NCI-H526 treated with DMSO at 0.1 percent for 48 hours (cell line): Measurements from ENCODE around the gene DCAF5.
"Not testable (repeated sequence)": the region's sequence is repeated elsewhere in the genome, so short reads cannot be mapped to it uniquely, and the experiment has no call there.

ENCODE experiments used
- DNase-seq: peaks from one replicate; lab custom pipeline; 2025; lab: John Stamatoyannopoulos, UW

The DCAF5 gene

DNA sequence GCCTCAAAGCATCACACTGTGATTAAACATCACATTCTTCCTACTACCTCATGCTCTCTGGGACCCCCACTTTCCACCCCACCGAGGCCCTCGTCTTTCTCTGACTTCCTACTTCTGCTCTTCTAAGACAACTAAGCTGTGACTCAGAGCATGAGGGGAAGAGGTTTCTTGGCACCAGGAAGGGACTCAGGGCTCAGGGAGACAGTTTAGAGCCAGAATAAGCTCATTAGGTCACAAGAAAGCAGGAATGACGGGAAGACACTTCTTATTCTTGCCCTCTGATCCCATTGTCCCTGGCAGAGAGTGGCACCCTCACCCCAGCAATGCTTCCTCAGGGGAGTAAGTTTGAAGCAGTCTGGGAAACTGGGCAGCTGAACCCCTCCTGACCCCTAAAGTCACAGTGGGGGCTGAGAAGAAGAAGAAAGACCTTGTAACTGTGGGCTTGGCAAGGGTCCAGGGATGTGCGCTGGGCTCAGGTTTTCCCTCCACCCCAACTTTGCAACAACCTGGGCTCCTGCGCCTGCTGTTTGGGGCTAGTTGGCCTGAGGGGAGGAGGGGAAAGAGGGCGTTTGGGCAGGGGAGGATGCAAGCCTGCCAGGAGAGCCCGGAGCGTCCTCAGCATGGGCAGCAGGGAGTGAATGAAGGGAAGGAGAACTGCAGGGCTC is 109.2 kb downstream of the DCAF5 start:
- no peak for DNase-seq

DNA sequence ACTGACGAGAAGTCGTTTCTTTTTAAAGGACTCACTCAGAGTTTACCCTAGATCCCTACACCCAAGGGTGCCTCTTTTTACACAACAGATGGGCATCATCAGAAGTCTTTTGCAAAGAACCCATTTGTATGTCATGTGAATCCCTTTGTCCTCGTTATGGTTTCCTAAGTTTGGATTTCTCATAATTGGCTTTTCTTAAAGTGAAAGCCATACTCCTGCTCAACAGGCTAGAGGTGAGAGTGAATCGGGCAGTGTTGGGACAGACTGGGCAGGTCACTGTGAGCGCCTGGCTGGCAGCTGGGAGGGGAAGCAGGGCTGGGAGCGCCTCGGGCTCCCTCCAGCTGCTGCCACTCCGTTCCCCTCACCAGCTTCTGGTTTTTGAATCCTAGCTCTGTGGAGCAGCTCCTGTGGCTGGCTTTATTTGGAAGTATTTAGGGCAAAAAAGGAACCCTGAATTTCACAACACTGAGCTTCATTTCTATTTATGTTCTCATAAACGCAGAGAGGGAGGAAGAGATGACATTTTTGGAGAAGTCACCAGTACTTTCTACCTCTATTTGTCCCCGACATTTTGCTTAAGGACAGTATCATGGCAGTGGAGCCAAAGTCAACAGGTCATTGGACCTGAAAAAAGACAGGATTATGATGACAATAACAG is 110.0 kb downstream of the DCAF5 start:
- DNase-seq: no peak

DNA sequence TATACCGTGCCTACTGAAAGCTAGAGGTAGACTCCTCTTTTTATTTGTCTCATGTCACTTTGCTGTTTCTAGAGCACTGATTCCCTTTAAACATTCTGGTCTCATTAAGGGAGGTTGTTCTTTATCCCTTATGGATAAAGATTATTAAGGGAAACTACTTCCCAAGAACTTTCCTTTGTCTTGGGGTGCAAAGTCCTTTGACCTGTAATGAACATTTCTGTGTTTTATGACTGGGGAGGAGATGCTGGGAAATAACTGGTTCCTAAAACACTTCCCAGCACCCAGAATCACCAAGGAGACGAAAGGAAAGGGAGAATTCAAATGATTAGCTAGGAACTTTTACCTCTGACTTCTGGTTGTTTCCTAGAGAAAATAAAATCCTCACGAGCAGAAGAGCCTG is 110.6 kb downstream of the DCAF5 start:
- no peak for DNase-seq

DNA sequence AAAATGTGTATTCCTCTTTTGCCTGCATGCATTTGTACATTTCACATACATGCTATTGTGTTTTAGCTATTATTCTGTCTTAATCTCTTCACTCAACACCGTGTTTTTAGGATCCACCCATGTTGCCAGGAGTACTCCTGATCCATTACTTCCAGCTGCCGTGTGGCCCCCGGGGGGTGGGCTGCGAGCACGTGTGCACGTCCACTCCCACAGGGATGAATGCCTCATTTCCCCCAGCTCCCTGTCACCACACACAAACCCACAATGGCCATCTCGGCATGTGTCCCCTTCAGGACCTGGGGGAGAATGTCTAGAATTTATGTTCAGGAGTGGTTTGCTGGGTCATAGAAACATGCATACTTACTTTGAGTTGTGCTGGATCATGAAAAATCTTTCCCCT is 111.1 kb downstream of the DCAF5 start:
- DNase-seq: no peak

DNA sequence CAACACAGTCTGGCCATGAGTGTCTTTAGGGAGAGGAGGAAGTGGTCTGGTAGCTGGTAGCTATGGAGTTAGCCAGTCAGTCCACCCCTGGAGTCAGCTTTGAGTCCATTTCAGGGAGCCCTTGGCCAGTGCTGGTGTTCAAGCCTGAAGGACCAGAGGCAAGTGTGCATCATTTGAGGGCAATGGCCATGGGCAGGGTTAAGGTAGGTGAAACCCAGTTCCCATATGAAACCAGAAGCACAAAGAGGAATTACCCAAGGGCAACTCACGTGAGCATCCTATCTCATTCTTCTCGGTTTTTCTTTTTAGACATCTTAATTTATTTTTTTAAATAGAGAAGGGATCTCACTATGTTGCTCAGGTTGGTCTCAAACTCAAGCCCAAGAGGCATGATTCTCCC is 112.6 kb downstream of the DCAF5 start:
- DNase-seq: no peak

DNA sequence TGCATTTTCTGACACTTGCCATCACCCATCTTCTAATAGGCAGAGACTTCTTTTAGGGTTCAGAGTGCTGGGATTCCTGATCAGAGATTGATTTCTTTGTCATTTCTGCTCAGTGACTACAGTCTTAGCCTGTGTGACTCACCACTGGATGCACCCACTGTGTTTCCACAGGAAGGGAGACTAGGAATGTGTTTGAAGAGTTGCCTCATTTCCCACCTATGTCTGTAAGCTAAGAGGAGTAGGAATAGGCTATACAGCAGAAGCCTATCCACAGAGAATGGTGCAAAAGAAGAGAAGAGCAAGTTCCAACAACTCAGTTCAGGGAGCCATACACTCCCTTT is 113.7 kb downstream of the DCAF5 start:
- DNase-seq: no peak

DNA sequence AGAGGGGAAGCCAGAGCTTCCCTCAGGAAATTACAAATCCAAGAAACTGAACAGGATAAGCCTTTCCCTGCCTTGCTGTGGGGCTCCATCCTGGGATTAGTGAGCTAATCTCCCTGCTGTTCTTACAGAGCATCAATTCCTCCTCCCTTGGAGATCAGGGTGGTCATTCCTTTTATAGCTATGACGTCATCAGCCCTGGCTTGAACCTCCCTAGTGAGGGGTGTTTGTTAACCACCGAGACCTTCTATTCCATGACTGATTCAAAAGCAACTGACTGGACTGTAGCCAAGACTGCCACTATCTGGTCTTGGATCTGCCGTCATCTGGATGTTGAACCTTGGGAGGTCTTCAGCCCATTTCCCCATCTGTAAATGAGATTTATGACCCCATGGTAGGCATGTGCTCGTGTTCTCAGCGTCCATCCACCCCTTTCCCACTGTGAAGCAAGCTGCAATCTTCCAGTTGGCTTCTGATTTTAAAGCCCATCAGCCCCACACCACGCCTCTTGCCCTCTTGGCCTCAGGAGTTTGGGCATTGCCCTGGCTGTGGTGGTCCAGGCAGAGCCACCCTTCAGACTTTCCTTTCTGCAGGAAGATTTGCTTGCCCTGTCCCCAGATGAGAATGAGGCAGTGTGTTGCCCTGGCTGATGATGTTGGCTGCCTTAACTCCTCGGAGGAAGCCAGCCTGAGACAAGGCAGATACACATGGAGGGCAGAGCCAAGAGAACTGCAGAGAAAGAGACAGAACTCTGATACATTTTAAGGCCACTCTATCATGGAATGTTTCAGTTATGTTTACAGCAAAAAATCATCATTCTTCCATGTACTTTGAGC is 114.2 kb downstream of the DCAF5 start:
- no peak for DNase-seq

DNA sequence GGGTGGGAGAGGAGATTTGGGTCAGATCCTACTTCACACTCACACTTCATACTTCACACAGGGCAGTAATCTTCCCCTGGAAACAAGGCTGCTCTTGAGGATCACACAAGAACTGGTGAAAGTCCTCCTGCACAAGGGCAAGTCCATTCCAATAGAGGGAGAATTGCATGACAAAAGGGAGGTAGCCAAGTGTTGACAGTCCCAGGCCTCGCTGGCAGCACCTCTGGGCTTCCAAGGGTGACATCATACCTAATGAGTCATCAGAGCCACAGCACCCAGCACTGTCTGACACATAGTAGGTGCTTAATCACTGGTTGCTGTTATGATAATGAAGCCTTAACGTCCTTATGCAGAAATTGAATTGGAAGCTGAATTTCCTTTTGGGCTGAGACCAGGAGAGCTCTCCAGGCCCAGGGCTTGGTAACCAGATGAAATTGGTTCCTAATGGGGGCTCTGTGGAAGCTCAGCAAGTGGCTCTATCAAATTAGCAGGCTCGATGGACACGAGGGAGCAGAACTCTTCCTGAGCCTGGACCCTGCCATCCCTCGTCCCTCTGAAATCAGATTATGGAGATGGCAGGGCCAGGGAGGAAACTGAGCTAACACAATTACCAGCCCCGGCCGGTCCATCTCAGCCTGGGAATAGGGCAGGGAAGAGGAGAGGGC is 115.0 kb downstream of the DCAF5 start:
- no peak for DNase-seq

DNA sequence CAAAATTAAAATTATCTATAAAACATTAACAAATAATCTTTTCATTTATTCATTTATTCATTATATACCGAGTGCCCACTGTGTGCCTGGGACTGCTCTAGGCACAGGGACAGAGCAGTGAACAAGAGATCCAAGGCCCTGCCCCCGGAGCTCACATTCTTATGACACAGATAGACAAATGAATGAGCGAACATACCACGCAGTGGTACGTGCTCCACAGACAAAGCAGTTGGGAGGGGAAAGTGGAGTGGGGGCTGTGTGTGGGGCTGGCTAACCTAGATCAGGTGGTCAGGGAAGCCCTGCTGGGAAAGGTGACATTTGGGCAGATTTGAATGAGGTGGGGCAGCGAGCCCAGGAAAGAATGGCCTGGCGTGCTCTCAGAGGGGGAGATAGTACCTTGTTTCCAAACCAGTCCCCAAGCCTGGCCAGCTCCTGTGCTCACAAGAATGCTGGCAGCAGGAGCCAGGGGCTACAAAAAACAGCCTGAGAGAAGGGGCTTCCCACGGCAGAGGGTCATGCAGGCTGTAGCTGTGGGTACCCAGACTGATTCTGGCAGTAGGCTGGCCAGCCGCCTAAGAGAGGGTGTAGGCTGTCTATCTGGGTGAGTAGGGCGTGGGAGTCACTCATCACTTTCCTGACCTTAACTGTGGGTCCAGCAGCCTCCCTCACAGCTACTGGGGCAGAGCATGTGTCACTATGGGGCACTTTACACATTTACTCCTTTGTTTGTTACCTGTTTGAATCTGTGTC is 116.0 kb downstream of the DCAF5 start:
- no peak for DNase-seq

DNA sequence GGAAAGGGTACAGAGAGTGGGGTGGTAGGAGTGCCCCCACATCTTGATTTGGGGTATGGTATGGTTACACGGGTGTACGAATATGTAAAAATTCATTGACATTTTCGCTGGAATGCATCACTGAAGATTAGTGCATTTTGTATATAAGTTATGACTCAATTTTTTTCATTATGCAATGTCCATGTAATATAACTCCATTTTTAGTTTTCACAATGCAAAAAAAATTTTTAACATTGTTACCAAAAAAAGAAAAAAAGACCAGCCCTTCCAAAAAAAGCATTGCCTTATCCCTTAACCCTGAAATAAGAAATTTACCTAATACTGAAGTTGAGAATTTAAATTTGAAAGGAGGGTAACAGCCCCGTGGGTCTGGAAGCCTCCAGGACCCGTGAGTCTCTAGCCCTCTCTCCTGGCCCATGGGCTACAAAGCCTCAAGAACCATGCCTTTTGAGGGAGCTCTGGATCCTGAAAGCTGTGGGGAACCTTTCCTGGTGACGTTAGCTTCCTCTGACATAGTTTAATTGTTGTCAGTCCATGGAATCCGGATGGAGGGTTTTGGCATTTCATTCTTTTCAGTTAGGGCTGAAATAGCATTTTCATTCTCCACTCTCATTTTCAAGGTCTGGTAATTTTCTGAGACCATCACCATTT is 118.2 kb downstream of the DCAF5 start:
- no peak for DNase-seq

DNA sequence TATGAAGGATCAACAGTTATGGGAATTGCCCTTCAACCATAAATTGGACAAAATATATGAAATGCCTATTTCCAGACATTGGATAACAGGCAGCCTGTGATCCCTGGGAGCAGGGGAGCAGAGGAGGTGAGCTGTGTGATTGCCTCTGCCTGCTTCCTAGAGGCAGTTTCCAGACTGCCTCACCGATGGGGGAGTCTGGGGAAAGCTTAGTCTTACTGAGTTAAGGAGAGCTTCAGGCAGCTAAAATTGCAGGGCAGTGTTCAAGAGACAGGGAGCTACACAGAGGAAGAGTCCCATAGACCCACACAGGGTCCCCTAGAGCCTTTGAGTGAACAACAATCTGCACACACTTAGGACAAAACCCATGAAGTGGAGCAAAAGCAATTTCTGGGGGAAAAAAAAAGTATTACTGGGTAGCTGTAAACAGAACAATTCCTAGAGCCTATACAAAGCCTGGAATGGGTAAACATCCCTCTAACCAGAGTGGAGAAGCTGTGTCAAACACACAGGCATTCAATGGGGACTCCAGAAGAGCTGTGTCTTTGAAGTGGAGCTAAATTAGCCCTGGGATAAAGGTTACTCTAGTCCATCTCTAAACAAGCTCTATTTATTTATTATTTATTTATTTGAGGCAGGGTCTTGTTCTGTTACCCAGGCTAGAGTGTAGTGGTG is 125.5 kb downstream of the DCAF5 start:
- no peak for DNase-seq

DNA sequence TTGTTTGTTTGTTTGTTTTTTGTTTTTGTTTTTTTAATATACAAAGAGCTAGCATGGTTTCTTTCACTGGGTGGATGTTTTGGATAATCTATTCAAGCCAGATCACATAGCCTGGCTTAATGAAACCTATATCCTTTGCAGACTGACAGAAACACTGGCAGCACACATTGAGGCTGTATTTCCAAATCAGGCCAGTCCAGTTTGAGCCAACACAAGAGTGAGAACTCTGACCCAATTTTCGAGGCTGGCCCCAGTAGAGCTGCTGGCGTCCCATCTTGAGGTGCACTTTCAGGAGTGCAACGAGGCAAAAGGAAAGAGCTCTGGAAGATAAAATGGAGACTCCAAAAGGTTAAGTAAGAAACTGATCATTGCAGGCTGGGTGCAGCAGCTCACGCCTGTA is 129.9 kb downstream of the DCAF5 start:
- DNase-seq: no peak

DNA sequence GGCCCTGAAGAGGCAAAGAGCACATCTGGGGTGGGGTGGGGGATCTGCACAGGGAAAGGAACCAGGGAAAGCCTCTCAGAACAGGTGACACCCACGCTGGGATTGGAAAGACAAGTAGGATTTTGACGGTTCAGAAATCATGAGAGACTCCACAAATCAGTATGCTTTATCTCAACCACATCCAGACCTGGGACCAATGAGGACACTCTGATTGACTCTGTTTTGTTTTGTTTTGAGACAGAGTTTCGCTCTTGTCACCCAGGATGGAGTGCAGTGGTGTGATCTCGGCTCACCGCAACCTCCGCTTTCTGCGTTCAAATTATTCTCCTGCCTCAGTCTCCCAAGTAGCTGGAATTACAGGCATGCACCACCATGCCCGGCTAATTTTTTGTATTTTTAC is 130.8 kb downstream of the DCAF5 start:
- not testable (repeated sequence) for DNase-seq

DNA sequence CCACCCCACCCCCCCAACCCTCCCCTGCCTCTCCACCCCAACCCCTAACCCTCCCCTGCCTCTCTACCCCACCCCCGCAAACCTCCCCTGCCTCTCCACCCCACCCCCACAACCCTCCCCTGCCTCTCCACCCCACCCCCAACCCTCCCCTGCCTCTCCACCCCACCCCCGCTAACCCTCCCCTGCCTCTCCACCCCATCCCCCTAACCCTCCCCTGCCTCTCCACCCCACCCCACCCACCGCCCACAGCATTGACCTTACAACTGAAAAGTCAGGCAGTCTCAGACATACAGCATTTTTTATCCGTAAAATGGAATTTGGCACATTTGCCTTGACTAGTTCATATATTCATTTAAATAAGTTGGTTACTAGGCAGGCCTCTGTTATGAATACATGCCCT is 135.2 kb downstream of the DCAF5 start:
- DNase-seq: no peak

DNA sequence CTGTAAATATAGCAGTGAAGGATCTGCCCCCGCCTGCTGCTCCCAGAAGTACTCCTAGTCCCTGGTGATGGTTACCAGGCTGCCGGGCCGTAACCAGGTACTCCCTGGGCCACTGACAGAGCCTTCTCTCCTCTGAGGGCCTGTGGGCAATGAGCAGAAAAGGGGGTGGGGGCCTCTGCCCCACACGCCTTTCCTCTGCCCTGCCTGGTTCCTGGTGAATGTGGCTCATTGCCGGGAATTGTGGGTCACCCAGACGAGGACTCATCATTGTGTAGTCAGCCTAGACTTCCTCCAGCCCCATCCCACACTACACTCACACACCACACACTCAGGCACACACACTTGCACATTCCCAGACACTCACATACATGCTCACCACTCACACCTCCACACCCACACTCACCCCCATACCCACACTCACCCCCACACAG is 138.1 kb downstream of the DCAF5 start:
- no peak for DNase-seq

DNA sequence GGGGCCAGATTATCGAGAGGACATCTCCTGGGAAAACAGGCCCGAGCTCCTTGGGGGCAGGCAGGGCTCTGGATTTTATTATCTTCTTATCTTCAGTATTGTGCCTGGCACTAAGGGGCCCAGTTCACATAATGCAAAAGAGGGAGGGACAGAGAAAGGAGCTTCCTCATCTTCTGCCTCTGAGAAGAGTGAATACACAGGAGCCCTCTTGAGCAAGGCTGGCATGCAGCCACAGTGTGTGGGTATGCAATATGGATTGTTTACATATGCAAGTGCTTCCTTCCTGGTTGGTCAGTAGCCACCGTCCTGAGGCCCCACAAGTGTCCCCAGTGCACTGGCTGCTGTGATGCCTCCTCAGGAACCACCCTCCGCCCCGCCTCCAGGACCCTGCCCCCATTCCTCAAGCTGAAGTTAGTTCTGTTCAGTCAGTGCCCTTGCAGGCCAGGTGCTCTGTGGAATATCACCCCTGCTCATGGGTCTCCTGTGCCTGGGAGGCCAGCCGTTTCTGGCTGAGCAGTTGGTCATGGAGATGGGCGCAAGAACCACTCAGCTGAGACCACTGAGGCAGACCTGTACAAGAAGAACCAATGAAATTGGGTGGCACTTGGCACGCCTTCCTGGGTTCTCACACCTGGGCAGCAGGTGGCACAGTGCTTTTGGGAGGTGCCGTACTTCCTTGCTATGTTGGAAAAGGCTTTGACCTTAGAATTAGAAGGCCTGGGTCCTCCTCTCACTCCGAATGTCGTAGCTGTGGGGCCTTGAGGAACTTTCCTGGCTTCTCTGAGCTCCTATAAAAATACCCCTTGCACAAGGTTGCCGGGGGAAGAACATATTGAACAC is 138.8 kb downstream of the DCAF5 start:
- DNase-seq: peak; percentile 50

DNA sequence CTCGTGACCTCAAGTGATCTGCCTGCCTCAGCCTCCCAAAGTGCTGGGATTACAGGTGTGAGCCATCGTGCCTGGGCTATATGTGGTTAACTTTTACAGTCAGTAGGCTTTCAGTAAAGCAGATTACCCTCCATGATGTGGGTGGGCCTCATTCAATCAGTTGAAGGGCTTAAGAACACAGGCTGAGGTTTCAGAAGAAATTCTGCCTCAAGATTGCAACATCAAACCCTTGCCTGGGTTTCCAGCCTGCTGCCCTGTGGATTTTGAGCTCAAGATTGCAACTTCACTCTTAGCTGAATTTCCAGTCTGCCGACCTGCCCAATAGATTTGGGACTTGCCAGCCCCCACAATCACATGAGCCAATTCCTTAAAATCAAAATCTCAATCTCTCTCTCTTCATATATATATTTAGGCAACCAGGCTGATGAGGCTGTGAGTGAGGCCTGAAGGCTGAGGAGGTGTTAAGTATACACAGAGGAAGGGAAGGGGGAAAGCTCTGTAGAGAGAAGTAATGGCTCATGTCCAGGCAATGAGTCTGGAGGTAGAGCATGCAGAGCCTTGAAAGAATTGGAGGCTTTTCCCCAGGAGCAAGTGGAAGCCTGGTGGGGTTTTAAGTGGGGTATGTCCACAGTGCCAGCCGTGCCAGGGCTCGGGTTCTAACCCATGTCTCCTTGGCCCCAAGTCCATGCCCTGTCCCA is 140.5 kb downstream of the DCAF5 start:
- no peak for DNase-seq

DNA sequence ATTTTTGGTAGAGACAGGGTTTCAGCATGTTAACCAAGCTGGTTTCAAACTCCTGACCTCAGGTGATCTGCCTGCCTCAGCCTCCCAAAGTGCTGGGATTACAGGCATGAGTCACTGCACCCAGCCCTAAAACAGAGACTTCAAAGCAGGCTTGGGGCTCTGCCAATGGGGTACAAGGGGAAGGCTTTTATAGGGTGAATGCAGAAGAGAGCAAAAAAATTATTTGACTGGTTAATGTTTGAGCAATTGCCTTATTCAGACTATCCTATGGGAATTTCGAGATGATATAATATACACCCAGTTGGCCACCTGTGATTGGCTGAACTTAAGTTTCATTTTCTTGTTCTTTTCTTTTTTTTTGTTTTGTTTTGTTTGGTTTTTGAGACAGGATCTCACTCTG is 142.3 kb downstream of the DCAF5 start:
- DNase-seq: no peak

DNA sequence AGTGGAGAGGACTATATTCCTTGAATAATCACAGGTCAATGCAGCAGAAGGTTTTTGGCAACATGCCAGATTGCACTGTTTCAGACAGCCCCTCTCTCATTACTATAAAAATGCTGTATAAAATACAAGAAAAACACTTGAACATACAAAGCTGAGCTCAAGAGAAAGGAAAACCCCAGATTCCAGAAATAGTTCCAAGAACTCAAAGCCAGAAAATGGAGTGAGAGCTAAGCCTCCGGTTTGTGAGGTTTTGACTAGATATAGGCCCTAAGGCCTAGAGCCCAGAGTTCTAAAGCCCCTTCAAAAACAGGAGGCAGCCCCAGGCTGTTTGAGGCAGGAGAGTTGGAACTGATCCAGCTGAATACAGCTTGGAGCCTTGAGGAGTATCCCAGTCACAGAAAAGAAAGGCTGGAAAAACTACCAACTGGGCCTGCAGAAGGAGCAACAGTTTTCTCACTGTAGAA is 144.5 kb downstream of the DCAF5 start:
- no peak for DNase-seq
